Adrenal gland (tissue), 5 donors: Measurements from ENCODE around the gene AP1M1.

Experiments used
- CTCF ChIP-seq, 6 experiments: fragments of 450-650 bp in 4 of 6; fragments of 200-600 bp in 2 of 6; sonication (generic) in 1 of 6; IDR thresholded peaks; 1 replicate in 5 of 6; 2 replicates in 1 of 6; pipeline versions ENCODE4 v1.5.1 to v1.8.0; 2016 to 2021; ENCODE audit warnings: antibody characterized with exemption in 6 of 6, mild to moderate bottlenecking in 2 of 6, moderate library complexity in 1 of 6
- POLR2A ChIP-seq, 2 donors: fragments of 450-650 bp; IDR thresholded peaks; one replicate each; pipeline ENCODE4 v1.6.1; 2017; ENCODE audit warnings: antibody characterized with exemption in 2 of 2, mild to moderate bottlenecking in 2 of 2, moderate library complexity in 1 of 2
- donor health status: DM: no; HTN: no; CAD: no.

GRCh38 chr19:16227837-16228636 lies 30.3 kb downstream of the AP1M1 start:
- TF ChIP-seq CTCF (IDR thresholded peaks at IDR 0.05) (no peak), POLR2A (IDR thresholded peaks at IDR 0.05) (no peak)
